ENCODE measurements around the gene MORN4.

MORN4 gene

DNA sequence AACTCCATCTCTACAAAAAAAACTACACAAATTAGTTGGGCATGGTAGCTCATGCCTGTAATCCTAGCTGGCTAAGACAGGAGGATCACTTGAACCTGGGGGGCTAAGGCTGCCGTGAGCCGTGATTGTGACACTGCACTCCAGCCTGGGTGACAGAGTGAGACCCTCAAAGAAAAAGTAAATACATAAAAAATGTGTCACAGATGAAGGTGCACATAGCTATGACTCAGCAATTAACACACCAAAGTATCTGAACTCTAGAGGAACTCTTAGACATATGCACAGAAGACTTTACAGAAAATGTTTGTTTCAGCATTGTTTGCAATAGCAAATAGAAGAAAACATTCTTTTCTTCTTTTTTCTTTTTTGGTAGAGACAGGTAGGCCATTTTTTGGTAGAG is 35.5 kb downstream of the MORN4 start:
- no peak for TF ChIP-seq SIN3A (IDR thresholded peaks at IDR 0.05; ENCODE audit: borderline replicate concordance, insufficient read depth, low read length)
- TF ChIP-seq TAF1 (IDR thresholded peaks at IDR 0.05; ENCODE audit: borderline replicate concordance, insufficient read depth, low read length), result no peak
- TF ChIP-seq POLR2AphosphoS5 (IDR thresholded peaks at IDR 0.05; ENCODE audit: low read depth, low read length), result no peak
- TF ChIP-seq FOXP2 (optimal IDR thresholded peaks at IDR 0.05; ENCODE audit: borderline replicate concordance, extremely low read depth, extremely low read length, insufficient read depth), result no peak
- TF ChIP-seq, protein P1, sequence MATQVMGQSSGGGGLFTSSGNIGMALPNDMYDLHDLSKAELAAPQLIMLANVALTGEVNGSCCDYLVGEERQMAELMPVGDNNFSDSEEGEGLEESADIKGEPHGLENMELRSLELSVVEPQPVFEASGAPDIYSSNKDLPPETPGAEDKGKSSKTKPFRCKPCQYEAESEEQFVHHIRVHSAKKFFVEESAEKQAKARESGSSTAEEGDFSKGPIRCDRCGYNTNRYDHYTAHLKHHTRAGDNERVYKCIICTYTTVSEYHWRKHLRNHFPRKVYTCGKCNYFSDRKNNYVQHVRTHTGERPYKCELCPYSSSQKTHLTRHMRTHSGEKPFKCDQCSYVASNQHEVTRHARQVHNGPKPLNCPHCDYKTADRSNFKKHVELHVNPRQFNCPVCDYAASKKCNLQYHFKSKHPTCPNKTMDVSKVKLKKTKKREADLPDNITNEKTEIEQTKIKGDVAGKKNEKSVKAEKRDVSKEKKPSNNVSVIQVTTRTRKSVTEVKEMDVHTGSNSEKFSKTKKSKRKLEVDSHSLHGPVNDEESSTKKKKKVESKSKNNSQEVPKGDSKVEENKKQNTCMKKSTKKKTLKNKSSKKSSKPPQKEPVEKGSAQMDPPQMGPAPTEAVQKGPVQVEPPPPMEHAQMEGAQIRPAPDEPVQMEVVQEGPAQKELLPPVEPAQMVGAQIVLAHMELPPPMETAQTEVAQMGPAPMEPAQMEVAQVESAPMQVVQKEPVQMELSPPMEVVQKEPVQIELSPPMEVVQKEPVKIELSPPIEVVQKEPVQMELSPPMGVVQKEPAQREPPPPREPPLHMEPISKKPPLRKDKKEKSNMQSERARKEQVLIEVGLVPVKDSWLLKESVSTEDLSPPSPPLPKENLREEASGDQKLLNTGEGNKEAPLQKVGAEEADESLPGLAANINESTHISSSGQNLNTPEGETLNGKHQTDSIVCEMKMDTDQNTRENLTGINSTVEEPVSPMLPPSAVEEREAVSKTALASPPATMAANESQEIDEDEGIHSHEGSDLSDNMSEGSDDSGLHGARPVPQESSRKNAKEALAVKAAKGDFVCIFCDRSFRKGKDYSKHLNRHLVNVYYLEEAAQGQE (IDR thresholded peaks at IDR 0.05; ENCODE audit: insufficient read depth in 1 of 2, low read depth in 2 of 2, low read length in 2 of 2), result no peak

DNA sequence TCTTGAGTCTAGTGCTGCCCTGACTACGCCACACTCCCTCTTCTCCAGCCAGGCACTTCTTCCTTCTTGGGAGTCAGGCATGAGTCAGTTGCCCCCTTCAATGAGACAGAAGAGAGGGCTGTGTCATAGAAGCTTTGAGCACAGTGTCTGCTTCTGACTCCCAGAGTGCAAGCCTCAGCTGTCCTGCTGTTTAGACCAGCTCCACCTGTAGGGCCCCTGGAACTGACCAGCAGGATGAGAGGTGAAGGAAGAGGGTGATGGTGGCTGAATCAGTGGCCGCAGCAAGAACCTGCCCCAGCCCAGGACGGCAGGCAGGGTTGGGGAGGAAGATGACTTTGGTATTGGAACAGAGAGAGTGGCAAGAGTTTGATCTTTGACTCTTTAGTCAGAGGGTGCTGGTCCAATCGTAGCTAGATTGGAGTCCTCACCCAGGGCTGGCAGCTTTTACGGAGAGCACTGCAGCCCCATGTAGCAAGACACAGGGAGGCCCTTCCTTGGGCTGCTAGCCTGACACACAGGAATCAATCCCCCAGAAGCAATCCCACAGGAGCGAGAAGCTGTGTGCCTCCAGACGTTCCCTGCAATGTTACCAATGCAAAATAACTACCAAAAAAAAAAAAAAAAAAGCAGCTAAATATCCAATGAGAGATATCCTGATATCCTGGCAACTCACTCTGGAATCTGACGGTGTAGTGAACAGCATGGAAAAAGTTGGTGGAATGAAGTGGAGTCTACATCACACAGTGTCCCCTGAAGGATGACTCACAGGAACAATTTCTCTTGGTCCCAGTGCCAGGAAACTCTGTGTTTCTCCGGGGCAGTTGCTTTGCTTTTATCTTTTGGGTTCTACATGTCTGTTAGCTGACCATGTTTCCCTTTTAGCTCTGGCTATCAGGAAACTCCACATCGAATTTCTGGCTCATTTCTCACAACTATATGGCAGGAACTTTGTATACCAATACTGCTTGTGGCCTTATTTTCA is 36.9 kb downstream of the MORN4 start:
- TF ChIP-seq, protein P1 (IDR thresholded peaks at IDR 0.05; ENCODE audit: insufficient read depth in 1 of 2, low read depth in 2 of 2, low read length in 2 of 2), result no peak
- TF ChIP-seq POLR2AphosphoS5 (IDR thresholded peaks at IDR 0.05; ENCODE audit: low read depth, low read length) (no peak), SIN3A (IDR thresholded peaks at IDR 0.05; ENCODE audit: borderline replicate concordance, insufficient read depth, low read length) (no peak), TAF1 (IDR thresholded peaks at IDR 0.05; ENCODE audit: borderline replicate concordance, insufficient read depth, low read length) (no peak), FOXP2 (optimal IDR thresholded peaks at IDR 0.05; ENCODE audit: borderline replicate concordance, extremely low read depth, extremely low read length, insufficient read depth) (no peak)

GRCh38 chr10:97593421-97593820 is 39.9 kb downstream of the MORN4 start:
- TF ChIP-seq SIN3A (IDR thresholded peaks at IDR 0.05; ENCODE audit: borderline replicate concordance, insufficient read depth, low read length) (no peak), POLR2AphosphoS5 (IDR thresholded peaks at IDR 0.05; ENCODE audit: low read depth, low read length) (no peak), TAF1 (IDR thresholded peaks at IDR 0.05; ENCODE audit: borderline replicate concordance, insufficient read depth, low read length) (no peak), FOXP2 (optimal IDR thresholded peaks at IDR 0.05; ENCODE audit: borderline replicate concordance, extremely low read depth, extremely low read length, insufficient read depth) (no peak)
- TF ChIP-seq, protein P1 (IDR thresholded peaks at IDR 0.05; ENCODE audit: insufficient read depth in 1 of 2, low read depth in 2 of 2, low read length in 2 of 2), result no peak

- TF ChIP-seq FOXP2 (optimal IDR thresholded peaks at IDR 0.05; ENCODE audit: borderline replicate concordance, extremely low read depth, extremely low read length, insufficient read depth), result no peak
- no peak for TF ChIP-seq POLR2AphosphoS5 (IDR thresholded peaks at IDR 0.05; ENCODE audit: low read depth, low read length)
Measured at GRCh38 chr10:97590748-97591495, 42.4 kb downstream of the MORN4 start.

DNA sequence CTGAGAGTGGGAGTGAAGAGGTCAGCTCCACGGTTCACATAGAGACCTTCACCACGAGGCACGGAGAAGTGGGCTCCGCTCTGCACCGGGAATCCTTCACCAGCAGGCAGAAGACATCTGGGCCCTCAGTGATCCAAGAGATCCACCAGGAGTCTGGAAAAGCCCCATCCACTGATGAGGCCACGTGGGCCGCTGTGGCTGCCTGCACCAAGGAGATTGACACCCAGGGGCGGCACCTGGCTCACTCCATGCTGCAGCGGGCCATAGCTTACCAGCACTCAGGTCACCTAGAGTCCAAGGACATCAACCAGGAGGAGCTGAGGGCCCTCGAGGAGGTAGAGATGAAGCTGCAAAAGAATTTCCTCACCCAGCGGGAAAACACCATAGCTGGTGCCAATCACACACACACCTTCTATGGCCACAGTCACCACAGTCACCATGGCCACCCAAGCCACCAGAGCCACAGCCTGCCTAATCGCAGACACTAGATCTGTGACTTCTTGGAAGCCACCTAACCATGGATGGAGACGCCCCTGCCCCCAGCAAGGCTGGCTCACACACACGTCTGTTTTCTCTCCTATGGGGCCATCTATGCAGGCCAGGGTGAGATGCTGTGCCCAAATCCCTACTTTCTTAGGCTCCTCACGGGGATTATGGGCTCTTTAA is 43.1 kb downstream of the MORN4 start:
- TF ChIP-seq POLR2AphosphoS5 (IDR thresholded peaks at IDR 0.05; ENCODE audit: low read depth, low read length), result no peak
- TF ChIP-seq TAF1 (IDR thresholded peaks at IDR 0.05; ENCODE audit: borderline replicate concordance, insufficient read depth, low read length), result no peak
